BJ (cell line): ENCODE measurements around the gene RNF213. TPM values are rescaled to one million over a fixed set of nuclear protein-coding genes. Genes with fewer than 3 reads are reported as not detected.

Experiments
- CTCF ChIA-PET: fragments of 350-600 bp; formaldehyde crosslinking; extraction: SDS; loops from one replicate; lab custom pipeline; 2021; ENCODE audit warnings: antibody characterized with exemption, inconsistent platforms; lab: Yijun Ruan, JAX
- POLR2A ChIA-PET: fragments of 300-600 bp; sonication (Branson Sonifier 250); formaldehyde crosslinking; extraction: SDS; loops from one replicate; lab custom pipeline; 2021; ENCODE audit warnings: antibody characterized with exemption; lab: Charles Lee
- DNase-seq: peaks from one replicate; pipeline ENCODE4 v3.0.0-alpha.2; 2011; ENCODE audit warnings: low read depth
- H3K27me3 ChIP-seq: 2 replicates; pipeline ENCODE4 v1.6.0; 2011; ENCODE audit warnings: low read length; ENCODE audit not compliant: control insufficient read depth, insufficient read depth
- H3K36me3 ChIP-seq: 2 replicates; pipeline ENCODE4 v1.5.1; 2011; ENCODE audit warnings: low read length; ENCODE audit not compliant: control insufficient read depth, insufficient read depth
- H3K4me3 ChIP-seq: 2 replicates; pipeline ENCODE4 v1.5.1; 2011; ENCODE audit warnings: low read depth, mild to moderate bottlenecking, control low read depth, low read length
- CTCF ChIP-seq: IDR thresholded peaks from 2 replicates; pipeline ENCODE4 v1.5.1; 2011; ENCODE audit warnings: low read depth, mild to moderate bottlenecking, control low read depth, inconsistent platforms, low read length, moderate library complexity; ENCODE audit not compliant: insufficient read depth
- polyA plus RNA-seq: library from polyadenylated mRNA; depleted of rRNA; stranded (reverse); fragments of >200 nt; gene quantifications from 2 replicates; pipeline ENCODE4 v1.2.3, GENCODE V29; 2011

RNF213 gene
- polyA plus RNA-seq, 1 experiment, result 53.1 TPM

- DNase-seq, result no peak
- CTCF ChIA-PET, result no interaction called here
- POLR2A ChIA-PET, result interaction anchor here (0.6 kb wide), 2 partner anchors 22 to 50 kb away, joined by 3 to 12 read pairs; no protein-coding TSS in a partner anchor
These were observed 39.9 kb upstream of the RNF213 start for GRCh38 chr17:80220736-80221215.

GRCh38 chr17:80221351-80222105 is 39.1 kb upstream of the RNF213 start:
- Histone ChIP-seq H3K4me3 (peak overlapping the region; percentile 87), H3K27me3 (no peaks in the 10 kb centered on the region), H3K36me3 (peaks cover 14% of the 10 kb centered on the region)
- POLR2A ChIA-PET, result no interaction called here
- no peak for DNase-seq
- TF ChIP-seq CTCF, result no peak
- CTCF ChIA-PET, result no interaction called here

More at GRCh38 chr17:80220736-80221215, 39.9 kb upstream of the RNF213 start:
- Histone ChIP-seq H3K27me3 (no peaks in the 10 kb centered on the region), H3K36me3 (peaks cover 16% of the 10 kb centered on the region), H3K4me3 (peak overlapping the region; percentile 87)
- TF ChIP-seq CTCF, result no peak

- H3K27me3 ChIP-seq, result no peaks in the 10 kb centered on the region
- ChIA-PET CTCF (no interaction called here), POLR2A (no interaction called here)
- DNase-seq, result no peak
- peaks cover 8% of the 10 kb centered on the region for H3K36me3 ChIP-seq
- no peak overlapping the region for H3K4me3 ChIP-seq
- TF ChIP-seq CTCF, result no peak
These were observed 38.1 kb upstream of the RNF213 start for GRCh38 chr17:80222376-80223141.

GRCh38 chr17:80223142-80223815 is 37.4 kb upstream of the RNF213 start:
- no peaks in the 10 kb centered on the region for H3K27me3 ChIP-seq
- no peak for TF ChIP-seq CTCF
- H3K4me3 ChIP-seq, result no peak overlapping the region
- peaks cover 8% of the 10 kb centered on the region for H3K36me3 ChIP-seq
- no peak for DNase-seq
- POLR2A ChIA-PET, result no interaction called here
- CTCF ChIA-PET, result no interaction called here
